DOHH2 (cell line): ENCODE results near the gene CEMIP2.

Experiments
- H3F3A ChIP-seq: fragments of 200-600 bp; sonication (generic), shearing (Covaris generic); 2 replicates; pipeline ENCODE4 v1.6.0; 2016; ENCODE audit warnings: antibody characterized with exemption, mild to moderate bottlenecking; ENCODE audit not compliant: control insufficient read depth, insufficient read depth
- H3K27ac ChIP-seq: fragments of 200-600 bp; sonication (generic); 2 replicates; pipeline ENCODE4 v1.5.1; 2014; ENCODE audit warnings: low read depth, mild to moderate bottlenecking, low read length, moderate library complexity
- H3K27me3 ChIP-seq: fragments of 200-600 bp; sonication (generic); 2 replicates; pipeline ENCODE4 v1.6.1; 2014; ENCODE audit warnings: mild to moderate bottlenecking, low read length, mixed read lengths; ENCODE audit not compliant: control insufficient read depth
- H3K36me3 ChIP-seq: fragments of 200-600 bp; sonication (generic); 2 replicates; pipeline ENCODE4 v1.6.1; 2014; ENCODE audit warnings: mild to moderate bottlenecking, low read length, moderate library complexity, mixed read lengths; ENCODE audit not compliant: control insufficient read depth
- H3K4me1 ChIP-seq: fragments of 200-600 bp; sonication (generic); 2 replicates; pipeline ENCODE4 v1.6.1; 2014; ENCODE audit warnings: mild to moderate bottlenecking, low read length, mixed read lengths; ENCODE audit not compliant: control insufficient read depth
- H3K4me2 ChIP-seq: fragments of 200-600 bp; sonication (generic); 2 replicates; pipeline ENCODE4 v1.6.0; 2014; ENCODE audit warnings: mild to moderate bottlenecking, low read length, moderate library complexity
- H3K4me3 ChIP-seq: fragments of 200-600 bp; sonication (generic); 2 replicates; pipeline ENCODE4 v1.5.1; 2014; ENCODE audit warnings: mild to moderate bottlenecking, low read length, mixed read lengths
- H3K79me2 ChIP-seq: fragments of 200-600 bp; sonication (generic); 2 replicates; pipeline ENCODE4 v1.6.1; 2014; ENCODE audit warnings: mild to moderate bottlenecking, low read length, mixed read lengths; ENCODE audit not compliant: control insufficient read depth
- H3K9me2 ChIP-seq: fragments of 200-600 bp; sonication (generic); replicated peaks from 2 replicates; pipeline ENCODE4 v1.6.1; 2014; ENCODE audit warnings: mild to moderate bottlenecking, low read length, mixed read lengths; ENCODE audit not compliant: control insufficient read depth
- H3K9me3 ChIP-seq: fragments of 200-600 bp; sonication (generic); 2 replicates; pipeline ENCODE4 v1.6.1; 2014; ENCODE audit warnings: antibody characterized with exemption, low read length, mixed read lengths; ENCODE audit not compliant: control insufficient read depth, insufficient read depth
- H4K20me1 ChIP-seq: fragments of 200-600 bp; sonication (generic); 2 replicates; pipeline ENCODE4 v1.6.0; 2014; ENCODE audit warnings: low read depth, mild to moderate bottlenecking, antibody characterized with exemption, low read length, moderate library complexity; ENCODE audit not compliant: control insufficient read depth, insufficient read depth
- EZH2phosphoT487 ChIP-seq: fragments of 200-600 bp; sonication (generic); IDR thresholded peaks from 2 replicates; pipeline ENCODE4 v1.6.1; 2017; ENCODE audit warnings: borderline replicate concordance, mild to moderate bottlenecking, antibody characterized with exemption, low read length, moderate library complexity, mixed read lengths
- TF ChIP-seq, protein P1 (sequence below): fragments of 200-600 bp; sonication (generic); IDR thresholded peaks from one replicate; pipeline ENCODE4 v1.5.1; 2014; ENCODE audit warnings: antibody characterized with exemption, mild to moderate bottlenecking, low read depth, low read length; ENCODE audit not compliant: poor library complexity, severe bottlenecking

Gene CEMIP2

GRCh38 chr9:71767776-71768321 is 464 bp downstream of the CEMIP2 start:
- Histone ChIP-seq H3F3A (no peaks in the 10 kb centered on the region; the same call in 1 of the 2 replicates), H3K36me3 (no peaks in the 10 kb centered on the region), H3K9me2 (no peaks in the 10 kb centered on the region), H3K4me3 (peak overlapping the region; percentile 73), H3K27me3 (peaks cover 52% of the 10 kb centered on the region), H3K4me1 (peaks cover 19% of the 10 kb centered on the region), H3K4me2 (peak overlapping the region; percentile 71), H3K79me2 (no peaks in the 10 kb centered on the region), H4K20me1 (peaks cover 3% of the 10 kb centered on the region), H3K27ac (no peak overlapping the region), H3K9me3 (no peaks in the 10 kb centered on the region)
- TF ChIP-seq EZH2phosphoT487, result no peak; the same call in 1 of the 2 replicates
- TF ChIP-seq, protein P1, sequence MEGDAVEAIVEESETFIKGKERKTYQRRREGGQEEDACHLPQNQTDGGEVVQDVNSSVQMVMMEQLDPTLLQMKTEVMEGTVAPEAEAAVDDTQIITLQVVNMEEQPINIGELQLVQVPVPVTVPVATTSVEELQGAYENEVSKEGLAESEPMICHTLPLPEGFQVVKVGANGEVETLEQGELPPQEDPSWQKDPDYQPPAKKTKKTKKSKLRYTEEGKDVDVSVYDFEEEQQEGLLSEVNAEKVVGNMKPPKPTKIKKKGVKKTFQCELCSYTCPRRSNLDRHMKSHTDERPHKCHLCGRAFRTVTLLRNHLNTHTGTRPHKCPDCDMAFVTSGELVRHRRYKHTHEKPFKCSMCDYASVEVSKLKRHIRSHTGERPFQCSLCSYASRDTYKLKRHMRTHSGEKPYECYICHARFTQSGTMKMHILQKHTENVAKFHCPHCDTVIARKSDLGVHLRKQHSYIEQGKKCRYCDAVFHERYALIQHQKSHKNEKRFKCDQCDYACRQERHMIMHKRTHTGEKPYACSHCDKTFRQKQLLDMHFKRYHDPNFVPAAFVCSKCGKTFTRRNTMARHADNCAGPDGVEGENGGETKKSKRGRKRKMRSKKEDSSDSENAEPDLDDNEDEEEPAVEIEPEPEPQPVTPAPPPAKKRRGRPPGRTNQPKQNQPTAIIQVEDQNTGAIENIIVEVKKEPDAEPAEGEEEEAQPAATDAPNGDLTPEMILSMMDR, result no peak

DNA sequence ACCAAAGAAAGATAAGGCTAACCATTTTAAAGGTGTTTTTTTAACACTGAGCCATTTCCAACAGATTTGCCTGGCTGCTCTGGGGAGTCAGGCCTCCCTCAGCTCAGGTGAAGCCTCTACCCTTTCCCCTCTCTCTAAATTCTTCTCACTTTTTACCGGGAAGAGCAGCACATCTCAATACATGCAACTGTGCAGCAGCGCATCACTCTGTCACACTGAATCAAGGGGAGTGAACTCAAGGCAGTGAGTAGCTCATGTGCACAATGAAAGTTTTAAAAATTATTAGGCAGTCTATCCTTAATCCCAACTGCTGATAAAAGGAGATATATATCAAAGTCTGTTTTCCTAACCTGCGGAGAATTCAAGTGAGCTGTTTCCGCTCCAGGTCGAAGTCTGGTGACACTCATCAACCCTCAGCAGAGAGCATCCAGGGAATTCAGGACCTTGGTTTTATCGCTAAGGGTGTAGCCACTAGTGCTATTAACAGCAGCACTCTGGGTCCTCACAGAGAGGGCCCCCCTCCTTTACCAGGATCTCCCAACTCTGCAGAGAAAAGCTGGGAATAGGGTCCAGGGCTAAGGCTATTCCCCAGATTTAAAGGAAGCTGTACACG is 1.0 kb downstream of the CEMIP2 start:
- H3K9me3 ChIP-seq, result no peaks in the 10 kb centered on the region
- peaks cover 52% of the 10 kb centered on the region for H3K27me3 ChIP-seq
- no peaks in the 10 kb centered on the region for H3K36me3 ChIP-seq
- H3K4me1 ChIP-seq, result peaks cover 19% of the 10 kb centered on the region
- H3K79me2 ChIP-seq, result no peaks in the 10 kb centered on the region
- TF ChIP-seq, protein P1, result no peak
- TF ChIP-seq EZH2phosphoT487, result no peak
- peak overlapping the region; percentile 73 for H3K4me3 ChIP-seq
- no peaks in the 10 kb centered on the region for H3K9me2 ChIP-seq
- H3K27ac ChIP-seq, result no peak overlapping the region
- peaks cover 3% of the 10 kb centered on the region for H4K20me1 ChIP-seq
- H3K4me2 ChIP-seq, result peak overlapping the region; percentile 71
- no peaks in the 10 kb centered on the region; the same call in 1 of the 2 replicates for H3F3A ChIP-seq

- no peak overlapping the region for H3K4me2 ChIP-seq
- no peak overlapping the region for H3K27ac ChIP-seq
Measured at GRCh38 chr9:71766663-71767062, 1.6 kb downstream of the CEMIP2 start.

More at GRCh38 chr9:71766663-71767062, 1.6 kb downstream of the CEMIP2 start:
- Histone ChIP-seq H4K20me1 (peaks cover 3% of the 10 kb centered on the region), H3K36me3 (no peaks in the 10 kb centered on the region), H3K9me3 (no peaks in the 10 kb centered on the region), H3K9me2 (no peaks in the 10 kb centered on the region), H3K4me3 (no peak overlapping the region), H3F3A (no peaks in the 10 kb centered on the region; the same call in 1 of the 2 replicates), H3K79me2 (no peaks in the 10 kb centered on the region), H3K27me3 (peaks cover 52% of the 10 kb centered on the region), H3K4me1 (peaks cover 19% of the 10 kb centered on the region)
- TF ChIP-seq, protein P1, result no peak
- no peak for TF ChIP-seq EZH2phosphoT487
